ACHN (cell line): ENCODE results near the gene FAM13C.

Experiments
- DNase-seq: peaks from one replicate; pipeline ENCODE4 v3.0.0-alpha.2; 2015
- in situ Hi-C: cut with HindIII; loops from 2 replicates; pipeline ENCODE4 v1.10.0; 2017; ENCODE audit warnings: low sequenced_read_pairs, low pct_ligation_motif_present, low pct_unique_long_range_greater_than_20kb

The FAM13C gene

GRCh38 chr10:59216178-59216869, 146.0 kb downstream of the FAM13C start:
- DNase-seq = no peak
- in situ Hi-C loops = no loop called here

GRCh38 chr10:59214160-59214559, 148.2 kb downstream of the FAM13C start:
- in situ Hi-C loops = no loop called here

GRCh38 chr10:59212301-59212798, 150.0 kb downstream of the FAM13C start:
- no peak for DNase-seq
- in situ Hi-C loops = no loop called here

More at GRCh38 chr10:59214160-59214559, 148.2 kb downstream of the FAM13C start:
- no peak for DNase-seq

- in situ Hi-C loops = no loop called here
- DNase-seq = no peak
Measured at GRCh38 chr10:59206204-59206720, 156.1 kb downstream of the FAM13C start.
